Stimulated activated naive CD8-positive, alpha-beta T cell treated with anti-CD3 and anti-CD28 coated beads, Interleukin-15, Interleukin-2, amounts not matched to agents 100 ng/mL and 50 ng/mL, for 24 hours (primary cell): ENCODE data around the gene CCL13.

Source experiments
- H3K27ac Mint-ChIP-seq: one replicate; pipeline ENCODE4 v1.8.0; 2021; ENCODE audit warnings: mild to moderate bottlenecking, mixed read lengths
- H3K27me3 Mint-ChIP-seq: one replicate; pipeline ENCODE4 v1.8.0; 2021; ENCODE audit warnings: mixed read lengths
- H3K36me3 Mint-ChIP-seq: one replicate; pipeline ENCODE4 v1.8.0; 2021; ENCODE audit warnings: low read depth, mixed read lengths
- H3K4me1 Mint-ChIP-seq: one replicate; pipeline ENCODE4 v1.8.0; 2021; ENCODE audit warnings: low read depth, mixed read lengths
- H3K4me3 Mint-ChIP-seq: one replicate; pipeline ENCODE4 v1.8.0; 2021; ENCODE audit warnings: mild to moderate bottlenecking, mixed read lengths
- H3K9me3 Mint-ChIP-seq: one replicate; pipeline ENCODE4 v1.8.0; 2021; ENCODE audit warnings: mixed read lengths

The CCL13 gene

GRCh38 chr17:34368946-34369500 lies 12.7 kb downstream of the CCL13 start:
- H3K4me1 Mint-ChIP-seq = peaks cover 26% of the 10 kb centered on the region
- no peak overlapping the region for H3K27ac Mint-ChIP-seq
- no peak overlapping the region for H3K4me3 Mint-ChIP-seq
- H3K36me3 Mint-ChIP-seq = no peaks in the 10 kb centered on the region
- H3K9me3 Mint-ChIP-seq = no peaks in the 10 kb centered on the region
- H3K27me3 Mint-ChIP-seq = peaks cover 9% of the 10 kb centered on the region

- Mint-ChIP-seq H3K27ac (no peak overlapping the region), H3K4me3 (no peak overlapping the region), H3K9me3 (no peaks in the 10 kb centered on the region)
Observed at GRCh38 chr17:34369571-34369970, 13.3 kb downstream of the CCL13 start.

GRCh38 chr17:34370376-34370996 lies 14.2 kb downstream of the CCL13 start:
- peaks cover 19% of the 10 kb centered on the region for H3K4me1 Mint-ChIP-seq
- H3K4me3 Mint-ChIP-seq = no peak overlapping the region
- no peaks in the 10 kb centered on the region for H3K9me3 Mint-ChIP-seq
- H3K36me3 Mint-ChIP-seq = no peaks in the 10 kb centered on the region
- H3K27ac Mint-ChIP-seq = no peak overlapping the region
- H3K27me3 Mint-ChIP-seq = peaks cover 6% of the 10 kb centered on the region

More at GRCh38 chr17:34369571-34369970, 13.3 kb downstream of the CCL13 start:
- peaks cover 5% of the 10 kb centered on the region for H3K27me3 Mint-ChIP-seq
- H3K4me1 Mint-ChIP-seq = peaks cover 26% of the 10 kb centered on the region
- no peaks in the 10 kb centered on the region for H3K36me3 Mint-ChIP-seq

- Mint-ChIP-seq H3K4me1 (peaks cover 16% of the 10 kb centered on the region), H3K27me3 (peaks cover 9% of the 10 kb centered on the region), H3K27ac (peak overlapping the region; percentile 51), H3K4me3 (no peak overlapping the region), H3K9me3 (no peaks in the 10 kb centered on the region), H3K36me3 (no peaks in the 10 kb centered on the region)
Observed at GRCh38 chr17:34370997-34371395, 14.7 kb downstream of the CCL13 start.

GRCh38 chr17:34371405-34372100 lies 15.3 kb downstream of the CCL13 start:
- Mint-ChIP-seq H3K36me3 (no peaks in the 10 kb centered on the region), H3K9me3 (no peaks in the 10 kb centered on the region), H3K27me3 (peaks cover 9% of the 10 kb centered on the region), H3K4me1 (peaks cover 13% of the 10 kb centered on the region), H3K4me3 (no peak overlapping the region), H3K27ac (no peak overlapping the region)

GRCh38 chr17:34374457-34374856 lies 18.2 kb downstream of the CCL13 start:
- Mint-ChIP-seq H3K4me1 (peaks cover 40% of the 10 kb centered on the region), H3K9me3 (no peaks in the 10 kb centered on the region)

GRCh38 chr17:34375426-34375997 lies 19.2 kb downstream of the CCL13 start:
- Mint-ChIP-seq H3K4me3 (no peak overlapping the region), H3K36me3 (no peaks in the 10 kb centered on the region), H3K4me1 (peaks cover 50% of the 10 kb centered on the region), H3K9me3 (no peaks in the 10 kb centered on the region), H3K27me3 (peaks cover 13% of the 10 kb centered on the region), H3K27ac (no peak overlapping the region)

More at GRCh38 chr17:34374457-34374856, 18.2 kb downstream of the CCL13 start:
- Mint-ChIP-seq H3K27ac (no peak overlapping the region), H3K4me3 (no peak overlapping the region), H3K27me3 (peaks cover 7% of the 10 kb centered on the region), H3K36me3 (no peaks in the 10 kb centered on the region)

- Mint-ChIP-seq H3K4me1 (peaks cover 53% of the 10 kb centered on the region), H3K27ac (no peak overlapping the region), H3K36me3 (no peaks in the 10 kb centered on the region), H3K4me3 (no peak overlapping the region), H3K9me3 (no peaks in the 10 kb centered on the region), H3K27me3 (peaks cover 16% of the 10 kb centered on the region)
Observed at GRCh38 chr17:34377078-34377823, 21.0 kb downstream of the CCL13 start.

- Mint-ChIP-seq H3K9me3 (no peaks in the 10 kb centered on the region), H3K4me3 (peak overlapping the region; percentile 7), H3K4me1 (peaks cover 68% of the 10 kb centered on the region), H3K36me3 (no peaks in the 10 kb centered on the region), H3K27me3 (peaks cover 16% of the 10 kb centered on the region), H3K27ac (peak overlapping the region; percentile 56)
Observed at GRCh38 chr17:34378664-34379101, 22.4 kb downstream of the CCL13 start.

- Mint-ChIP-seq H3K4me1 (peaks cover 76% of the 10 kb centered on the region), H3K4me3 (no peak overlapping the region), H3K27me3 (peaks cover 22% of the 10 kb centered on the region), H3K9me3 (no peaks in the 10 kb centered on the region), H3K27ac (peak overlapping the region; percentile 6), H3K36me3 (no peaks in the 10 kb centered on the region)
Observed at GRCh38 chr17:34379868-34380267, 23.6 kb downstream of the CCL13 start.

GRCh38 chr17:34382621-34383124 lies 26.4 kb downstream of the CCL13 start:
- peak overlapping the region; percentile 70 for H3K27ac Mint-ChIP-seq
- no peaks in the 10 kb centered on the region for H3K36me3 Mint-ChIP-seq
- peaks cover 83% of the 10 kb centered on the region for H3K4me1 Mint-ChIP-seq
- no peak overlapping the region for H3K4me3 Mint-ChIP-seq
- H3K9me3 Mint-ChIP-seq = no peaks in the 10 kb centered on the region
- H3K27me3 Mint-ChIP-seq = peaks cover 21% of the 10 kb centered on the region

- Mint-ChIP-seq H3K4me3 (no peak overlapping the region), H3K27ac (peak overlapping the region; percentile 56), H3K4me1 (peaks cover 85% of the 10 kb centered on the region), H3K9me3 (no peaks in the 10 kb centered on the region), H3K36me3 (no peaks in the 10 kb centered on the region), H3K27me3 (peaks cover 21% of the 10 kb centered on the region)
Observed at GRCh38 chr17:34383216-34383615, 26.9 kb downstream of the CCL13 start.

- Mint-ChIP-seq H3K4me1 (peaks cover 80% of the 10 kb centered on the region), H3K27me3 (peaks cover 21% of the 10 kb centered on the region), H3K4me3 (no peak overlapping the region), H3K36me3 (no peaks in the 10 kb centered on the region), H3K9me3 (no peaks in the 10 kb centered on the region), H3K27ac (no peak overlapping the region)
Observed at GRCh38 chr17:34384271-34384670, 28.0 kb downstream of the CCL13 start.

GRCh38 chr17:34384822-34385605 lies 28.7 kb downstream of the CCL13 start:
- peaks cover 19% of the 10 kb centered on the region for H3K27me3 Mint-ChIP-seq
- no peak overlapping the region for H3K27ac Mint-ChIP-seq
- H3K4me3 Mint-ChIP-seq = no peak overlapping the region
- no peaks in the 10 kb centered on the region for H3K9me3 Mint-ChIP-seq
- peaks cover 80% of the 10 kb centered on the region for H3K4me1 Mint-ChIP-seq
- no peaks in the 10 kb centered on the region for H3K36me3 Mint-ChIP-seq
